Mesendoderm (in vitro differentiated cells): Measurements from ENCODE around the gene HOTAIR.

ENCODE experiments used
- DNase-seq: peaks from one replicate; pipeline ENCODE4 v3.0.0; 2013
- H2AK5ac ChIP-seq: 2 replicates; pipeline ENCODE4 v1.6.1; 2013; ENCODE audit warnings: low read length, inconsistent platforms
- H2BK120ac ChIP-seq: 2 replicates; pipeline ENCODE4 v1.6.1; 2013; ENCODE audit warnings: low read depth, mild to moderate bottlenecking, low read length, moderate library complexity, mixed read lengths
- H2BK15ac ChIP-seq: replicated peaks from 2 replicates; pipeline ENCODE4 v1.6.1; 2013; ENCODE audit warnings: low read depth, mild to moderate bottlenecking, moderate library complexity
- H2BK5ac ChIP-seq: 2 replicates; pipeline ENCODE4 v1.6.1; 2013; ENCODE audit warnings: low read length, inconsistent platforms
- H3K18ac ChIP-seq: 2 replicates; pipeline ENCODE4 v1.6.1; 2013; ENCODE audit warnings: mild to moderate bottlenecking, low read length, mixed read lengths
- H3K23ac ChIP-seq: one replicate; pipeline ENCODE4 v1.6.1; 2013; ENCODE audit warnings: low read length
- H3K27ac ChIP-seq: 2 replicates; pipeline ENCODE4 v1.5.1; 2013; ENCODE audit warnings: low read depth, mild to moderate bottlenecking, inconsistent platforms, low read length, moderate library complexity
- H3K27me3 ChIP-seq: 2 replicates; pipeline ENCODE4 v1.6.1; 2013; ENCODE audit warnings: low read length, control low read depth, mild to moderate bottlenecking, inconsistent platforms; ENCODE audit not compliant: insufficient read depth, poor library complexity
- H3K36me3 ChIP-seq: 2 replicates; pipeline ENCODE4 v1.6.1; 2013; ENCODE audit warnings: low read length, inconsistent platforms; ENCODE audit not compliant: control insufficient read depth, insufficient read depth
- H3K4ac ChIP-seq: one replicate; pipeline ENCODE4 v1.6.1; 2013; ENCODE audit warnings: low read depth, mild to moderate bottlenecking, low read length, moderate library complexity
- H3K4me1 ChIP-seq: 2 replicates; pipeline ENCODE4 v1.6.1; 2013; ENCODE audit warnings: low read depth, low read length, inconsistent platforms; ENCODE audit not compliant: control insufficient read depth
- H3K4me2 ChIP-seq: 2 replicates; pipeline ENCODE4 v1.6.1; 2013; ENCODE audit warnings: low read length
- H3K4me3 ChIP-seq: 2 replicates; pipeline ENCODE4 v1.5.1; 2013; ENCODE audit warnings: mild to moderate bottlenecking, low read length
- H3K56ac ChIP-seq: one replicate; pipeline ENCODE4 v1.6.1; 2013; ENCODE audit warnings: low read length
- H3K79me1 ChIP-seq: 2 replicates; pipeline ENCODE4 v1.6.1; 2013; ENCODE audit warnings: low read length, inconsistent platforms
- H3K79me2 ChIP-seq: 2 replicates; pipeline ENCODE4 v1.6.1; 2013; ENCODE audit warnings: mild to moderate bottlenecking, low read length; ENCODE audit not compliant: control insufficient read depth, insufficient read depth
- H3K9ac ChIP-seq: 2 replicates; pipeline ENCODE4 v1.6.1; 2013; ENCODE audit warnings: low read length, inconsistent platforms
- H4K5ac ChIP-seq: one replicate; pipeline ENCODE4 v1.6.1; 2013; ENCODE audit warnings: low read length
- H4K8ac ChIP-seq: one replicate; pipeline ENCODE4 v1.6.1; 2013; ENCODE audit warnings: low read depth, mild to moderate bottlenecking, control low read depth, low read length, moderate library complexity
- WGBS: extraction: QIAGEN DNeasy Blood & Tissue Kit; methylation state at CpG from one replicate; pipeline ENCODE4 v1.1.7; 2013; ENCODE audit warnings: low lambda C conversion rate, missing lambda C conversion rate; ENCODE audit not compliant: insufficient coverage; ENCODE audit errors: extremely low coverage; 5-methylcytosine and 5-hydroxymethylcytosine counted together

The HOTAIR gene

GRCh38 chr12:53955036-53955775 is 19.5 kb downstream of the HOTAIR start:
- Histone ChIP-seq H4K8ac (no peak overlapping the region), H3K27ac (no peak overlapping the region), H2BK15ac (no peak overlapping the region), H3K9ac (no peak overlapping the region), H3K56ac (no peak overlapping the region), H2BK5ac (no peak overlapping the region), H3K4ac (no peak overlapping the region), H3K79me2 (no peaks in the 10 kb centered on the region), H3K18ac (no peak overlapping the region), H2BK120ac (no peak overlapping the region), H3K4me3 (no peak overlapping the region), H3K4me1 (no peaks in the 10 kb centered on the region), H3K23ac (no peak overlapping the region), H3K36me3 (no peaks in the 10 kb centered on the region), H3K4me2 (no peak overlapping the region), H2AK5ac (no peak overlapping the region), H4K5ac (no peak overlapping the region), H3K27me3 (peaks cover 98% of the 10 kb centered on the region), H3K79me1 (no peaks in the 10 kb centered on the region)
- DNase-seq: no peak
- WGBS: no CpG with 5 or more reads among the region's 86 CpGs

- H3K79me1 ChIP-seq: no peaks in the 10 kb centered on the region
- no peak within 1 kb of the TSS for H2AK5ac ChIP-seq
- no peak within 1 kb of the TSS for H2BK120ac ChIP-seq
- DNase-seq: no peak
- no peak within 1 kb of the TSS for H3K27ac ChIP-seq
- no peak within 1 kb of the TSS for H3K56ac ChIP-seq
- H4K5ac ChIP-seq: no peak within 1 kb of the TSS
- H3K9ac ChIP-seq: no peak within 1 kb of the TSS
- H3K4me1 ChIP-seq: no peaks in the 10 kb centered on the region
- peaks cover 98% of the 10 kb centered on the region for H3K27me3 ChIP-seq
- H4K8ac ChIP-seq: no peak within 1 kb of the TSS
- H2BK15ac ChIP-seq: no peak within 1 kb of the TSS
- H3K18ac ChIP-seq: no peak within 1 kb of the TSS
- WGBS: no CpG with 5 or more reads among the region's 20 CpGs
- H2BK5ac ChIP-seq: no peak within 1 kb of the TSS
- H3K79me2 ChIP-seq: no peaks in the 10 kb centered on the region
- no peak within 1 kb of the TSS for H3K4ac ChIP-seq
- H3K36me3 ChIP-seq: no peaks in the 10 kb centered on the region
- H3K23ac ChIP-seq: no peak within 1 kb of the TSS
- H3K4me2 ChIP-seq: no peak within 1 kb of the TSS
- H3K4me3 ChIP-seq: no peak within 1 kb of the TSS
These were observed 20.1 kb downstream of the HOTAIR start, which contains the start of gene HOXC12 for GRCh38 chr12:53954694-53955035. HOXC12 (plus strand) TSS chr12:53954903; CDS start chr12:53954930, 27 bp downstream.

- Histone ChIP-seq H3K79me1 (no peaks in the 10 kb centered on the region), H4K8ac (no peak overlapping the region), H2BK120ac (no peak overlapping the region), H3K27me3 (peaks cover 98% of the 10 kb centered on the region), H3K56ac (no peak overlapping the region), H3K36me3 (no peaks in the 10 kb centered on the region), H2BK15ac (no peak overlapping the region), H3K4me3 (no peak overlapping the region), H3K4me1 (no peaks in the 10 kb centered on the region), H3K27ac (no peak overlapping the region), H3K4ac (no peak overlapping the region), H4K5ac (no peak overlapping the region), H3K4me2 (no peak overlapping the region), H3K18ac (no peak overlapping the region), H2AK5ac (no peak overlapping the region), H3K9ac (no peak overlapping the region), H3K23ac (no peak overlapping the region), H3K79me2 (no peaks in the 10 kb centered on the region), H2BK5ac (no peak overlapping the region)
- no peak for DNase-seq
- WGBS: no CpG with 5 or more reads among the region's 19 CpGs
These were observed 20.7 kb downstream of the HOTAIR start for GRCh38 chr12:53953831-53954693.

GRCh38 chr12:53952871-53953734 is 21.7 kb downstream of the HOTAIR start:
- Histone ChIP-seq H3K4me2 (no peak overlapping the region), H3K23ac (no peak overlapping the region), H2AK5ac (no peak overlapping the region), H3K18ac (no peak overlapping the region), H4K8ac (no peak overlapping the region), H3K9ac (no peak overlapping the region), H2BK120ac (no peak overlapping the region), H3K36me3 (no peaks in the 10 kb centered on the region), H3K4me1 (no peaks in the 10 kb centered on the region), H3K56ac (no peak overlapping the region), H3K4ac (no peak overlapping the region), H3K27ac (no peak overlapping the region), H3K79me1 (no peaks in the 10 kb centered on the region), H2BK15ac (no peak overlapping the region), H3K4me3 (no peak overlapping the region), H4K5ac (no peak overlapping the region), H3K27me3 (peaks cover 98% of the 10 kb centered on the region), H3K79me2 (no peaks in the 10 kb centered on the region), H2BK5ac (no peak overlapping the region)
- no CpG with 5 or more reads among the region's 38 CpGs for WGBS
- DNase-seq: peak; percentile 73

GRCh38 chr12:53952335-53952694 is 22.4 kb downstream of the HOTAIR start:
- H3K56ac ChIP-seq: no peak overlapping the region
- no peak overlapping the region for H4K8ac ChIP-seq
- H3K23ac ChIP-seq: no peak overlapping the region
- no peak overlapping the region for H4K5ac ChIP-seq
- no peak overlapping the region for H2BK5ac ChIP-seq
- H3K9ac ChIP-seq: no peak overlapping the region
- no peak overlapping the region for H3K4me2 ChIP-seq
- peaks cover 97% of the 10 kb centered on the region for H3K27me3 ChIP-seq
- H2AK5ac ChIP-seq: no peak overlapping the region
- no peaks in the 10 kb centered on the region for H3K4me1 ChIP-seq
- peak; percentile 56 for DNase-seq
- WGBS: no CpG with 5 or more reads among the region's 13 CpGs
- H3K27ac ChIP-seq: no peak overlapping the region
- H3K36me3 ChIP-seq: no peaks in the 10 kb centered on the region
- H2BK120ac ChIP-seq: no peak overlapping the region
- H2BK15ac ChIP-seq: no peak overlapping the region
- H3K4ac ChIP-seq: no peak overlapping the region
- H3K18ac ChIP-seq: no peak overlapping the region
- H3K4me3 ChIP-seq: no peak overlapping the region
- H3K79me1 ChIP-seq: no peaks in the 10 kb centered on the region
- H3K79me2 ChIP-seq: no peaks in the 10 kb centered on the region
